ENCODE measurements around the gene MAP2K3.

Gene MAP2K3

GRCh38 chr17:21287703-21288449 is 3.4 kb downstream of the MAP2K3 start:
- TF ChIP-seq, protein P1, sequence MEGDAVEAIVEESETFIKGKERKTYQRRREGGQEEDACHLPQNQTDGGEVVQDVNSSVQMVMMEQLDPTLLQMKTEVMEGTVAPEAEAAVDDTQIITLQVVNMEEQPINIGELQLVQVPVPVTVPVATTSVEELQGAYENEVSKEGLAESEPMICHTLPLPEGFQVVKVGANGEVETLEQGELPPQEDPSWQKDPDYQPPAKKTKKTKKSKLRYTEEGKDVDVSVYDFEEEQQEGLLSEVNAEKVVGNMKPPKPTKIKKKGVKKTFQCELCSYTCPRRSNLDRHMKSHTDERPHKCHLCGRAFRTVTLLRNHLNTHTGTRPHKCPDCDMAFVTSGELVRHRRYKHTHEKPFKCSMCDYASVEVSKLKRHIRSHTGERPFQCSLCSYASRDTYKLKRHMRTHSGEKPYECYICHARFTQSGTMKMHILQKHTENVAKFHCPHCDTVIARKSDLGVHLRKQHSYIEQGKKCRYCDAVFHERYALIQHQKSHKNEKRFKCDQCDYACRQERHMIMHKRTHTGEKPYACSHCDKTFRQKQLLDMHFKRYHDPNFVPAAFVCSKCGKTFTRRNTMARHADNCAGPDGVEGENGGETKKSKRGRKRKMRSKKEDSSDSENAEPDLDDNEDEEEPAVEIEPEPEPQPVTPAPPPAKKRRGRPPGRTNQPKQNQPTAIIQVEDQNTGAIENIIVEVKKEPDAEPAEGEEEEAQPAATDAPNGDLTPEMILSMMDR (IDR thresholded peaks at IDR 0.05; ENCODE audit: unreplicated experiment in 3 of 3), result no peak
- peak overlapping the region in 2 of 3 experiments; percentile 35 to 86 for H3K27ac Mint-ChIP-seq
- H3K4me3 Mint-ChIP-seq, result peak overlapping the region in 2 of 3 experiments; percentile 23 to 63
- H3K4me1 Mint-ChIP-seq, result peaks cover 20% of the 10 kb centered on the region
- H3K36me3 Mint-ChIP-seq (ENCODE audit: low read depth), result no peaks in the 10 kb centered on the region
- peaks cover 3% of the 10 kb centered on the region for H3K9me3 Mint-ChIP-seq
- H3K27me3 Mint-ChIP-seq (ENCODE audit: low read depth), result peaks cover 10% of the 10 kb centered on the region

GRCh38 chr17:21288571-21289017 is 4.1 kb downstream of the MAP2K3 start:
- Mint-ChIP-seq H3K36me3 (ENCODE audit: low read depth) (no peaks in the 10 kb centered on the region), H3K4me3 (peak overlapping the region in 2 of 3 experiments; percentile 14 to 47), H3K4me1 (peaks cover 20% of the 10 kb centered on the region), H3K9me3 (peaks cover 3% of the 10 kb centered on the region), H3K27ac (no peak overlapping the region), H3K27me3 (ENCODE audit: low read depth) (peaks cover 8% of the 10 kb centered on the region)
- TF ChIP-seq, protein P1 (IDR thresholded peaks at IDR 0.05; ENCODE audit: unreplicated experiment in 3 of 3), result no peak

- peaks cover 8% of the 10 kb centered on the region for H3K27me3 Mint-ChIP-seq (ENCODE audit: low read depth)
- peaks cover 6% of the 10 kb centered on the region for H3K9me3 Mint-ChIP-seq
- H3K27ac Mint-ChIP-seq, result no peak overlapping the region
- no peak overlapping the region for H3K4me3 Mint-ChIP-seq
- TF ChIP-seq, protein P1 (IDR thresholded peaks at IDR 0.05; ENCODE audit: unreplicated experiment in 3 of 3), result no peak
- peaks cover 20% of the 10 kb centered on the region for H3K4me1 Mint-ChIP-seq
- H3K36me3 Mint-ChIP-seq (ENCODE audit: low read depth), result no peaks in the 10 kb centered on the region
Measured at GRCh38 chr17:21289175-21289901, 4.8 kb downstream of the MAP2K3 start.

- Mint-ChIP-seq H3K4me1 (peaks cover 20% of the 10 kb centered on the region), H3K4me3 (no peak overlapping the region), H3K36me3 (ENCODE audit: low read depth) (no peaks in the 10 kb centered on the region), H3K27me3 (ENCODE audit: low read depth) (peaks cover 8% of the 10 kb centered on the region), H3K27ac (no peak overlapping the region), H3K9me3 (peaks cover 6% of the 10 kb centered on the region)
- TF ChIP-seq, protein P1 (IDR thresholded peaks at IDR 0.05; ENCODE audit: unreplicated experiment in 3 of 3), result no peak
Measured at GRCh38 chr17:21289902-21290571, 5.5 kb downstream of the MAP2K3 start.

GRCh38 chr17:21291357-21291756 is 6.8 kb downstream of the MAP2K3 start:
- H3K27me3 Mint-ChIP-seq (ENCODE audit: low read depth), result peaks cover 8% of the 10 kb centered on the region
- H3K9me3 Mint-ChIP-seq, result peaks cover 8% of the 10 kb centered on the region
- no peak overlapping the region for H3K4me3 Mint-ChIP-seq
- peaks cover 8% of the 10 kb centered on the region for H3K4me1 Mint-ChIP-seq
- H3K27ac Mint-ChIP-seq, result no peak overlapping the region
- TF ChIP-seq, protein P1 (IDR thresholded peaks at IDR 0.05; ENCODE audit: unreplicated experiment in 3 of 3), result no peak
- no peaks in the 10 kb centered on the region for H3K36me3 Mint-ChIP-seq (ENCODE audit: low read depth)
